SH-SY5Y (cell line): ENCODE results near the gene MMP24.
A peak's percentile ranks its signal among the peaks of the same experiment; 100 is the strongest.

Source experiments
- GATA2 ChIP-seq: IDR thresholded peaks from 2 replicates; pipeline ENCODE4 v1.6.1; 2011; ENCODE audit warnings: mild to moderate bottlenecking, low read depth, low read length
- GATA3 ChIP-seq: IDR thresholded peaks from 2 replicates; pipeline ENCODE4 v1.6.1; 2011; ENCODE audit warnings: low read depth, mild to moderate bottlenecking, low read length, moderate library complexity

The MMP24 gene

GRCh38 chr20:35281506-35282101 is 55.1 kb downstream of the MMP24 start:
- TF ChIP-seq GATA2 (no peak), GATA3 (no peak)

DNA sequence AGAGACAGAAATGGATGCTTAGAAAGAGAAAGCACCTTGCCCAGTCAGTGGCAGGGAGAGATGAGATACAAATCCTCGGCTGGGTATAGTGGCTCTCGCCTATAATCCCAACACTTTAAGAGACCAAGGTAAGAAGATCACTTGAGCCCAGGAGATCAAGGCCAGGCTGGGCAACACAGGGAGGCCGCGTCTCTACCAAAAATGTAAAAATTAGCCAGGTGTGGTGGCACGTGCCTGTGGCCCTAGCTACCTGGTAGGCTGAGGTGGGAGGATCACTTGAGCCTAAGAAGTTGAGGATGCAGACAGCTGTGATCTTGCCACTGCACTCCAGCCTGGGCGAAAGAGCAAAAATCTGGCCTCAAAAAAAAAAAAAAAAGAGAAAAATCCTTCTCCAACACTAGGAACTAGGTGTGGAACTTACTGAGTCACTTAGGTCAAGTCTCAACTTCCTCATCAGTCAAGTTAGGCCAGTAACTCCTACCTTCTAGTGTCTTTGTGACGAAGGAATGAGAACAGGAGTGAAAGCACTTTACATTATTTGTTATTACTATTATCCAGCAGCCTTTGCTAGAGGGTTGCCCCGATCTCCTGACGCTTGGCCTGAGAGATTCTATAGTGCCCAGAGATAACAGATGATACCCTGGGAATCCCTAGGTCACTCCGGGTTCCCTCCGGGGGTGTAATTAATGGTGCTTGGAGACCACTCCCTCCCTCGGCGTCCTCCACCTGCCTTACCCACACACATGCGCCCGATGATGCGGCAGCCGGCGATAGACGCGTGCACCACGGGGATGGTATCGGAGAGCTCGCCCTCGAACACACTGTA is 57.2 kb downstream of the MMP24 start:
- TF ChIP-seq GATA2 (no peak), GATA3 (no peak)

GRCh38 chr20:35284267-35284991 is 57.9 kb downstream of the MMP24 start, which contains the start of gene EIF6:
Gene EIF6 (minus strand): TSS chr20:35284772. CDS start chr20:35284487, 285 bp downstream.
- no peak for TF ChIP-seq GATA2
- no peak for TF ChIP-seq GATA3

DNA sequence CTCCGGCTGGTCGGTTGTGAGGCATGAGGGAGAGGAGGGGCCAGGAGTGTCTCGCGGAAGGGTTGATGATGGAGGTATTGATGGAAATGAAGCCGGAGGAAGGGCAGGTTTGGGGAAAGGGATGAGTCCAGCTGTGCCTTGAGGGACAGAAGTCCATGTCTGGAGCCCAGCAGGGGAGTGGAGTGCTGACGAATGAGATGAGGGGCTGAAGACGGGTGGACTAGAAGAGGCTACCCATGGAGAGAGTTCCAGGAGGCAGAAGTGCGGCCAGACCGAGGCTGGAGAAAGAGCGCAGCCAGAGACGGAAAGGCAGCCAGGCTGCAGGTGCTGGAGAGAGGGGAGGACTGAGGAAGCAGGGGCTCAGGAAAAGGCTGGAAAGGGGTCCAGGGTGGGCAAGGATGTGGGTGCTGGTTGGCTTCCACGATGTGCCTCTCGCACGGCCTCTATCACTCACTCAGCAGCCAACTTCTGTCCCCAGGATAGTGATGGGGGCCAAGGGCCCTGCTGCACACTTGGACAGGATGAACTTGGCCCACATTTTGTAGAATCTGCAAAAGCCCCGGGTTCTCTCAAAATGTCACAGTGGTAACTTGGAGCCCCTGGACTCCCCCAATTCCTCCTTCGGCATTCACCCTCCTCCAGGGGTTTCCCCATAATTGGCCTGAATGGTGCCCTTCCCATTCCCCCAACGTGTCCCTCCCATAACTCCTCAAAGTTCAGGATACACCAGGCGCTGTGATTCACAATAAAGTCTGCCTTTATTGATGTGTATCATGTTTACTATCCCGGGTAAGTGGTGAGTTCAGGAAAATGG is 58.7 kb downstream of the MMP24 start:
- no peak for TF ChIP-seq GATA2
- no peak for TF ChIP-seq GATA3

- no peak for TF ChIP-seq GATA2
These were observed 59.3 kb downstream of the MMP24 start for GRCh38 chr20:35285806-35286076.

DNA sequence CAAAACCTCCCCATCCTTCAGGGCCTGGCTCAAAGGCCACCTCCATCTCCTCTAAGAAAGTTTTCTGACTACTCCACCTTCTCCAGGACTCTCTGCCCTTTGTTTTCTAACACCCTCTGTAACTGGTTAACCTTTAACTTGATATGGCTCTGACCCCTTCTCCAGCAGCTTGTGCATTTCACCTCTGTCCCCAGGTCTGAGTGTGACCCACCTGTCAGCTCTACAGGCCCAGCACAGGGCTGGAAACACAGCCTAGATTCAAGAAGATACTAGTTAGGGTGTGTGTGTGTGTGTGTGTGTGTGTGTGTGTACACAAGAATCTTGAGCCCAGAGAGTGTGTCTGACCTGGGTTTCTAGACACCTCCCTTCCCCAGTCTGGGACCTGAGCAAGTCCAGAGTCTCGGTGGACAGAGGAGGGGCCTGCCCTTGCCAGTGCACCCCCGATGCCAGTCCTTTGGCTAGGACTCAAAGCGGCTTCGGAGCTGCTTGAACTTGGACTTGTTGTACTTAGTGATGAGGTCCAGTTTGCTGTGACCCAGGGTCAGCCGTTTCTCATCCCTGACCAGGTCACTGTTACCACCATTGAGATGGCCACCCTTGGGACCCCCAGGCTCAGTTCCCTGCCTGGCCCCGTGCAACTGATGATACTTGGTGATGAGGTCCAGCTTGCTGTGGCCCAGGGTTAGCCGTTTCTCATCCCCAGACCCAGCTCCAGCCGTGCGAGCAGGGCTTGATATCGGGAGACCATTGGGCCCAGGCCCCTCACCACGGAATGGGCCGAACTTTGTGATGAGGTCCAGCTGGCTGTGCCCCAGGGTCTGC is 59.8 kb downstream of the MMP24 start:
- no peak for TF ChIP-seq GATA2
- no peak for TF ChIP-seq GATA3

DNA sequence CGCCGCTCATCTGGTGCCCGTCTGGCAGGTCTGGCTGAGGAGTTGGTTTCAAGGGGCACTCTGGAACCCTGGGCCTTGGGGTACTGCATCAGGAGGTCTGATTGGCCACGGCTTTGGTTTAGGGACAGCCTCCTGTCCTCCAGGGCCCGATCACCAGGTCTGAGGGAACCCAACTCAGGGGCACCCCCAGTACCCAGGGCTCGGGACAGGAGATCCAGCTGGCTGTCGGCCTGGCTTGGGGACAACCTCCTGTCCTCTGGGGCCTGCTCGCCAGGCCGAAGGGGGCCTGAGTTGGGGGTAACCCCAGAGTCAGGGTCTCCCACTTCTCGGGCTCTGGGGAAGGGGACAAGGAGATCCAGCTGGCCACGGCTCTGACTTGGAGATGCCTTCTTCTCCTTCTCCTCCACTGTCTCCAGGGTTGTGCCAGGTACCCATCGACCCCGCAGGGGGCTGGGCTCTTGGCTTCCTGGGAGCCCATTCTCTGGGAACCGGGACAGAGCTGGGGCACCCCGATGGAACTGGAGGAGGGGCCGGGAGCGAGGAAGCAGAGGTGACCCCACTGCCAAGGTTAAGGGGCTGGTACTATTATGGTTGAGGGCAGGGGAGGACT is 60.5 kb downstream of the MMP24 start:
- TF ChIP-seq GATA2 = no peak
- no peak for TF ChIP-seq GATA3

- TF ChIP-seq GATA2 (no peak), GATA3 (no peak)
These were observed 61.2 kb downstream of the MMP24 start for GRCh38 chr20:35287509-35288324.

DNA sequence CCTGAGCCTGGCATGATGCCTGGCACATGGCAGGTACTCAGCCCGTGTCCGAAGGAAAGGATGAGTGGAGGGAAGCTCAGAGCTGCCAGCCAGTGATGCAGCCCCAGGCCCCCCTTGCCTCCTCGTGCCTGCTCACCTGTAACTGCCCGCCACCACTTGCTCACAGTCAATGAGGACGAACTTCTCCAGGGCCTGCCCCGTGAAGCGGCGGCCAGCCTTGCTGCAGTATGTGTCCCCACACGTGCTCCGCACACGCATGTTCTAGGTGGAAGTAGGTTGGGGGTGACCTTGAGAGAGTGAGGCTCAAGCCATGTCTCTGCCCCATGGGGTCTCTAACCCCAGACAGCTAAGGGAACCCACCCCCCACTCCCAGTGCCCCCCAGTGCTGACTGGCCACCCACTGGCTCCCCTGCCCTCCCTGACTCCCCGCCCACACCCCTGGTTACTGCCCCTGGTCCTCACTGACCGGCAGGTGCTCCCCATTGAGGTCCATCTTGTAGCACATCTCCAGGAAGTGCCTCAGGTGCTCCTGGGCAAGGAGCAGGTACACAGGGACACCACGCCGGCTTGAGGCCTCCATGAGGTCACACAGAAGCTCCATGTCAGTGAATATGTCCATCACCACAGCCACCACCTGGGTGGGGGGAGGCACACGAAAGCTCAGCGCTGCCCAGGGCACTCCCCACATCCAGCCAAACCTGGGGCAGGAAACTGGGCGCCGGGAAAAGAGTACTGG is 62.0 kb downstream of the MMP24 start:
- TF ChIP-seq GATA2 (no peak), GATA3 (no peak)

DNA sequence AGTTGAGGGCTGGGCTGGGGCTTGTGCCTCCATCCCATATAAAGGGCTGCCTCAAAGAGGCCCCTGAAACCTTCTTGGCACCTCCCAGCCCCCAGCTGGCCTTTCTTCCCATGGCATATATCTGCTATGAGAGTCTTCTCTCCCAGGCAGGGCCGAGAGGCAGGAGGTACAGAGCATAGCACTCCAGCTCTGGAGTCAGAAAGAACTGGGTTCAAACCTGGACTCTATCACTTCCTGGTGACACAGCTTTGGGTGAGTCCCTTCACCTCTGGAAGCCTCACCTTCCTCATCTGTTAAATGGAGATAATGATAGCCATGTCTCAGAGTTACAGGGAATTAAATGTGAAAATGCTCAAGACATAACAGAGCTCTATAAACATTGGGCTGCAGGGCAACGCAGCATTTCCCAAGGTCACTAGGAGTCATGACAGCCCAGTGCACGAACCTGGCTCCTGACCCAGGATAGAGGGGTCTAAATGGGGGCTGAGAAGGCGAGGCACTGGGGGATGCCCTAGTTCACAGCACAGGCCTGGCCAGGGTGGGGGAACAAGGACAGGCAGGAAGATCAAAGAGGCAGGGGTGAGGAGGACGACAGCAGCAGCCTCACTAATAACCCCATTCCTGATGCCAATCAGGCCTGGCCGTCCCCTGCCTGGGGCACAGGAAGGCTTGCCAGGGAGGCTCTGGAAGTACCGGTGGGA is 63.8 kb downstream of the MMP24 start:
- TF ChIP-seq GATA3 (no peak), GATA2 (peak; percentile 89)

GRCh38 chr20:35290887-35291417 is 64.5 kb downstream of the MMP24 start:
- no peak for TF ChIP-seq GATA2
- no peak for TF ChIP-seq GATA3
